PC-9 (cell line): ENCODE measurements around the gene FH.

ENCODE experiments used
- CTCF ChIP-seq: fragments of 200-600 bp; sonication (generic); conservative IDR thresholded peaks from 2 replicates; pipeline ENCODE4 v1.6.1; 2017; ENCODE audit warnings: mixed run types, antibody characterized with exemption, mild to moderate bottlenecking, moderate library complexity
- EZH2 ChIP-seq: fragments of 200-600 bp; sonication (generic); IDR thresholded peaks from 2 replicates; pipeline ENCODE4 v1.8.0; 2017; ENCODE audit warnings: antibody characterized with exemption, low read depth

- no peak for TF ChIP-seq CTCF
- no peak for TF ChIP-seq EZH2
These were observed 5.5 kb upstream of the FH start for GRCh38 chr1:241525026-241525425.
